ENCODE data around the gene SPRING1. TPM values are rescaled to one million over a fixed set of nuclear protein-coding genes. Genes with fewer than 3 reads are reported as not detected.

The SPRING1 gene
- total and polyA plus RNA-seq, 2 experiments from 2014 or later = 16.8 to 21.4 TPM

DNA sequence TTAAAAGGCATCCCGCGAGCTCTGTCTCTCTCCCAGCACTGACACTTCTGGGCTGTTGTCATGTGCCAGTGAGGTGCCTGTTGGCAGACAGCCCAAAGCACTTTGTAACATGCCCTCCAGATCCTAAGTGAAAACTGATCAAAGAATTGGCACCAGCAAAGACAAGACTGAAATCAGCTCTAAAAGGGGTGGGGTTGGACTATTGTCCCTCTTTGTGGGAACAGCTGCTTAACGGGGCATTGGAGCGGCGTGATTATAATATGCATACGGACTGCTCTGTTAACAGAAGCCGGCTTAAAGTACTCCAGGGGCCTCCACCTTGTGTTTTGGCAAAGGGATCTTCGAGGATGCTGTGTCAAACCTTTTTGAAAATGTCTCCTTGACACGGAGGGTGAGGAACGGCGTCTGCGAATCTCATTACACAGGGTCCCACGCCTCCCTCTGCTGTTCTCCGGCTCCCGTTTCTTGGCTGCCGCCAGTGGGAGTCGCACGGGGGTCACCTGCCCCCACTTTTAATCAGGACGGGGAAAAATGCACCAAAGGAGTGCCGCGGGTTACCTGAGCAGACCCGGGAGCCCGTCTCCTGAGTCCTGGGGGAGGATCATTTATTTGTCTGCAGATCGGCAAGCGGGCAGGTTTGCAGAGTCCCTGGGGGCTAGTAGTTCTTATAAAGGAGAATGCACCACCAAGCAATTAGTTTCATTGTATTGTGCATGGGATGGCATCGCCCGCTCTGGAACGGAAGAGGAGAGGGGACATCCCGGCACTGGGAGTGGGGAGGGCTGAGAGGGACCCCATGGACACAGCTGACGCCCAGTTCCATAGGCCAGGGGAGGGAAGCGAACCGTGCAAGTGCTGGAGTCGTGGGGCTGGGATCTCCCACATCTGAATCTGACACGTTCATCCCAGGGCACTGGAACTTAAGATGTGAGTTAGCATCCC lies 44.3 kb downstream of the SPRING1 start:
- Histone ChIP-seq H3K9ac (no peak overlapping the region), H3K4me2 (ENCODE audit: unreplicated experiment) (peak overlapping the region; percentile 10), H3K79me2 (ENCODE audit: insufficient read depth) (no peaks in the 10 kb centered on the region), H3K9me2 (ENCODE audit: insufficient read depth) (no peaks in the 10 kb centered on the region), H3K4me3 (peak overlapping the region; percentile 17; the same call in 1 of the 2 replicates), H3K36me3 (ENCODE audit: low read depth) (no peaks in the 10 kb centered on the region), H3F3A (ENCODE audit: insufficient read depth) (no peaks in the 10 kb centered on the region), H3K4me1 (ENCODE audit: insufficient read depth) (peaks cover 4% of the 10 kb centered on the region; the same call in 1 of the 2 replicates), H2AFZ (0 out of 2 replicates have a peak overlapping the region, but pooled peaks have one; percentile 49), H3K9me3 (ENCODE audit: low read depth) (no peaks in the 10 kb centered on the region), H3K27ac (no peak overlapping the region), H4K20me1 (ENCODE audit: insufficient read depth) (no peaks in the 10 kb centered on the region), H3K27me3 (replicated peaks; ENCODE audit: insufficient read depth) (peaks cover 49% of the 10 kb centered on the region)
- in situ Hi-C loops (cut with MboI) = no loop called here
- 29 to 30% methylated on average over 34 of the region's 34 CpGs for WGBS, 2 experiments (ENCODE audit: low coverage in 1 of 2, low lambda C conversion rate in 2 of 2, missing lambda C conversion rate in 2 of 2)
- TF ChIP-seq EZH2phosphoT487 (IDR thresholded peaks at IDR 0.05; ENCODE audit: insufficient read depth, low read depth) (no peak), EZH2 (IDR thresholded peaks at IDR 0.05; ENCODE audit: insufficient read depth, poor library complexity, severe bottlenecking) (peak; percentile 78)
- peak; percentile 15 for DNase-seq

DNA sequence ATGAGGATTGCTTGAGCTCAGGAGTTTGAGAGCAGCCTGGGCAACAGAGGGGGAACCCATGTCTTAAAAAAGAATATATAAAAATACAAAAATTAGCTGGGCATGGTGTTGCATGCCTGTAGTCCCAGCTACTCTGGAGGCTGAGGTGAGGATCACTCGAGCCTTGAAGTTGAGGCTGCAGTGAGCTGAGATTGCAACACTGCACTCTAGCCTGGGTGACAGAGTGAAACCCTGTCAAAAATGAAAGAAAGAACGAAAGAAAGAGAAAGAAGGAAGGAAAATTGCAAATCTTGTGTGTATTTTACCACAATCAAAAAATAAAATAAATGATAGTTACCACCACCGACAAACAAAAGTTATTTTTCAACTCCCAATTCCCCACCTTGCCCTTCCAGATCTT lies 45.3 kb downstream of the SPRING1 start:
- no peak overlapping the region for H3K4me3 ChIP-seq
- H3K9me3 ChIP-seq (ENCODE audit: low read depth) = no peaks in the 10 kb centered on the region
- DNase-seq = no peak
- peaks cover 4% of the 10 kb centered on the region; the same call in 1 of the 2 replicates for H3K4me1 ChIP-seq (ENCODE audit: insufficient read depth)
- H3K79me2 ChIP-seq (ENCODE audit: insufficient read depth) = no peaks in the 10 kb centered on the region
- H4K20me1 ChIP-seq (ENCODE audit: insufficient read depth) = no peaks in the 10 kb centered on the region
- no peak overlapping the region for H3K4me2 ChIP-seq (ENCODE audit: unreplicated experiment)
- in situ Hi-C loops (cut with MboI) = no loop called here
- peaks cover 49% of the 10 kb centered on the region for H3K27me3 ChIP-seq (replicated peaks; ENCODE audit: insufficient read depth)
- no peaks in the 10 kb centered on the region for H3K36me3 ChIP-seq (ENCODE audit: low read depth)
- no peak for TF ChIP-seq EZH2phosphoT487 (IDR thresholded peaks at IDR 0.05; ENCODE audit: insufficient read depth, low read depth)
- TF ChIP-seq EZH2 (IDR thresholded peaks at IDR 0.05; ENCODE audit: insufficient read depth, poor library complexity, severe bottlenecking) = no peak
- no peak overlapping the region for H2AFZ ChIP-seq
- H3K9me2 ChIP-seq (ENCODE audit: insufficient read depth) = no peaks in the 10 kb centered on the region
- 65 to 71% methylated on average over 3 of the region's 3 CpGs for WGBS, 2 experiments (ENCODE audit: low coverage in 1 of 2, low lambda C conversion rate in 2 of 2, missing lambda C conversion rate in 2 of 2)
- H3F3A ChIP-seq (ENCODE audit: insufficient read depth) = no peaks in the 10 kb centered on the region
- no peak overlapping the region for H3K9ac ChIP-seq
- no peak overlapping the region for H3K27ac ChIP-seq

DNA sequence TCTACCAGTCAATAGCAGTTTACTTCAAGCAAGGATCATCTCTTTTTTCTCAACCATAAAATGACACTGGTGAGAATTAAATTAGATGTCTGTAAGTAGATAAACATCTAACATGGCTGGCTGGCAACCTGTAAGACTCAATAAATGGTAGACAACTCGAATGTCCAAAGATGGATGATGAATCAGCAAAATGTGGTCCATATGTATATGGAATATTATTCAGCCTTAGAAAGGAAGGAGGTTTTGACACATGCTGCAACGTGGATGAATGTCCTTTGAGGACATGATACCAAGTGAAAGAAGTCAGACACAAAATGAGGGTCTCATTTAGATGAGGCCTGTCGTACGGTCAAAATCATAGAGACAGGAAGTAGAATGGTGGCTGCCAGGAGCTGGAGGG lies 46.2 kb downstream of the SPRING1 start:
- 65 to 76% methylated on average over 4 of the region's 4 CpGs for WGBS, 2 experiments (ENCODE audit: low coverage in 1 of 2, low lambda C conversion rate in 2 of 2, missing lambda C conversion rate in 2 of 2)
- Histone ChIP-seq H3K79me2 (ENCODE audit: insufficient read depth) (no peaks in the 10 kb centered on the region), H3K9me3 (ENCODE audit: low read depth) (no peaks in the 10 kb centered on the region), H3K9ac (no peak overlapping the region), H3K9me2 (ENCODE audit: insufficient read depth) (no peaks in the 10 kb centered on the region), H3F3A (ENCODE audit: insufficient read depth) (no peaks in the 10 kb centered on the region), H3K27me3 (replicated peaks; ENCODE audit: insufficient read depth) (peaks cover 49% of the 10 kb centered on the region), H3K36me3 (ENCODE audit: low read depth) (no peaks in the 10 kb centered on the region), H4K20me1 (ENCODE audit: insufficient read depth) (no peaks in the 10 kb centered on the region), H3K4me2 (ENCODE audit: unreplicated experiment) (no peak overlapping the region), H3K27ac (no peak overlapping the region), H2AFZ (no peak overlapping the region), H3K4me3 (no peak overlapping the region), H3K4me1 (ENCODE audit: insufficient read depth) (peaks cover 4% of the 10 kb centered on the region; the same call in 1 of the 2 replicates)
- no peak for DNase-seq
- in situ Hi-C loops (cut with MboI) = no loop called here
- TF ChIP-seq EZH2 (IDR thresholded peaks at IDR 0.05; ENCODE audit: insufficient read depth, poor library complexity, severe bottlenecking) (no peak), EZH2phosphoT487 (IDR thresholded peaks at IDR 0.05; ENCODE audit: insufficient read depth, low read depth) (no peak)

GRCh38 chr12:116691205-116691604 lies 46.7 kb downstream of the SPRING1 start:
- Histone ChIP-seq H3K4me3 (no peak overlapping the region), H3K4me2 (ENCODE audit: unreplicated experiment) (no peak overlapping the region), H3K9me3 (ENCODE audit: low read depth) (no peaks in the 10 kb centered on the region), H3K4me1 (ENCODE audit: insufficient read depth) (peaks cover 4% of the 10 kb centered on the region; the same call in 1 of the 2 replicates), H3K27me3 (replicated peaks; ENCODE audit: insufficient read depth) (peaks cover 48% of the 10 kb centered on the region), H2AFZ (no peak overlapping the region), H3K36me3 (ENCODE audit: low read depth) (no peaks in the 10 kb centered on the region), H3K27ac (no peak overlapping the region), H3K9ac (no peak overlapping the region), H3F3A (ENCODE audit: insufficient read depth) (no peaks in the 10 kb centered on the region), H4K20me1 (ENCODE audit: insufficient read depth) (no peaks in the 10 kb centered on the region), H3K9me2 (ENCODE audit: insufficient read depth) (no peaks in the 10 kb centered on the region), H3K79me2 (ENCODE audit: insufficient read depth) (no peaks in the 10 kb centered on the region)
- TF ChIP-seq EZH2 (IDR thresholded peaks at IDR 0.05; ENCODE audit: insufficient read depth, poor library complexity, severe bottlenecking) (no peak), EZH2phosphoT487 (IDR thresholded peaks at IDR 0.05; ENCODE audit: insufficient read depth, low read depth) (no peak)
- in situ Hi-C loops (cut with MboI) = no loop called here
- WGBS, 2 experiments (ENCODE audit: low coverage in 1 of 2, low lambda C conversion rate in 2 of 2, missing lambda C conversion rate in 2 of 2) = 81 to 87% methylated on average over 7 of the region's 7 CpGs
- DNase-seq = no peak

Data from GM23248 (cell line).